ENCODE results near the gene ZNF212.

Gene ZNF212

DNA sequence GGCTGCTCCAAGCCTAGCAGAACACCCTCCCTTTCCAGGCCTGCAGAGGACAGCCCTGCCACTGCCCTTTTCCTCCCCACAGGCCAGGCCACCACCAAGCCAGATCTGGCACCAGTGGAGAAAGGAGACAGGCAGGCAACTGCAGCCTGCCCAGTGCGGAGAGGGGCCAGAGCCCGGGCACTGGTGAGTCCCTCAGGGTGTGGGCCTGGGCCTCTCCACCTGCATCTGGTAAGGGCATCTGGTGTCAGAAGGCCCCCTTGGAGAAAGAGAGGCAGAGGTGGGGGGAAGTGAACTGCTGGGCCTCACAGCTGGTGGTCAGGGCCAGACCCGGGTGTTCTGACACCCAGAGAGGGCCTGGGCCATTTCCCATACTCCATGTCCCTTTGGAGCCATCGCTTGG is 50.4 kb downstream of the ZNF212 start:
- DNase-seq, result no peak

DNA sequence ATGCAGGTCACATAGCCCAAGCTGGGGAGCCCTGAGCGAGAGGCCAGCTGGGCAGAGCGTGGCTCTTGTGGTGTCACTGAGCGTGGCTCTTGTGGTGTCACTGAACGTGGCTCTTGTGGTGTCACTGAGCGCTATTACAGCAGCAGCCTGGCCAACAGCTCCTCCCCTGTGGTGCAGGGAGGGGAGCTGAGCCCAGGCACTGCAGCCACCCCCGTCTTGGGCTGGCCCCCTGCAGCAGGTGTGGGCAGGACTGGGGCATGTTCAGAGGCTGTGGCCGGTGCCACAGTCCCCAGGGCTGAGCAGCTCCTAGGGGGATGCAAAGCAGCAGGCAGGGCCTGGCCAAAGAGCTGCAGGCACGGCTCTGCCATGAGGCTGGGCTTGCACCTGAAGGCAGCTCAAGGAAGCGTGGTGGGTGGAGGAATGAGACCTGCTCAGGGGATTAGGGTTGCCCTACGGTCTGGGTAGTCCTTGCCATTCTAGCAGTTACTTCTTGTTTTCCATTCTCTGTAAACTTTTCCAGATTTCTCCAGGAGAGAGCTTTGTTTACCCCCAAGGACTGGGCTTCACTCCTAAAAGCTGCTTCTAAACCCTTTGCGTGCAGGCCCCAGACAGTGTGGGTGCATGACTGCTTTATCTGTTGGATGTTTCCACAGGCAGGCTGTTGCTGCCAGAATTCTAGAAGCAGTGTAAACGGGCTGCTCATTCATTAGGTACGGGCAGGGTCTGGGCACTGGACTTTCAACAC is 51.8 kb downstream of the ZNF212 start:
- DNase-seq, result no peak

GRCh38 chr7:149291781-149292461 is 52.5 kb downstream of the ZNF212 start:
- no peak for DNase-seq

DNA sequence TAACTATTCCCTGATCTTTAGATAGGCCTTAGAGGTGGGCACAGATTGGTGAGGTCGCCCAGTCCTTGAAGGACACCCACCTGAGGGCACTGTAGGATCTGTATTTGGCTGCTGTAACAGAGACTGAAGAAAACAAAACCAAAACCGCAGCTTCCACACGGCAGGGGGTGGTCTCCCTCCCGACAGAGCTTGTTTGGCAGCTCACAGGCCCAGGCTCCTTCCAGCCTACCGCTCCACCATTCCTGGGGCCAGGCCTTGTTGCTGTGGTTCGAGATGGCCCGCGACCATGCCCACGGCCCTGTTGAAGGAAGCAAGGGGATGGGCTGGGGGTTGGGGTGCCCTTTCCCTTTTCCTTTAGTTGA is 53.0 kb downstream of the ZNF212 start:
- DNase-seq, result no peak

DNA sequence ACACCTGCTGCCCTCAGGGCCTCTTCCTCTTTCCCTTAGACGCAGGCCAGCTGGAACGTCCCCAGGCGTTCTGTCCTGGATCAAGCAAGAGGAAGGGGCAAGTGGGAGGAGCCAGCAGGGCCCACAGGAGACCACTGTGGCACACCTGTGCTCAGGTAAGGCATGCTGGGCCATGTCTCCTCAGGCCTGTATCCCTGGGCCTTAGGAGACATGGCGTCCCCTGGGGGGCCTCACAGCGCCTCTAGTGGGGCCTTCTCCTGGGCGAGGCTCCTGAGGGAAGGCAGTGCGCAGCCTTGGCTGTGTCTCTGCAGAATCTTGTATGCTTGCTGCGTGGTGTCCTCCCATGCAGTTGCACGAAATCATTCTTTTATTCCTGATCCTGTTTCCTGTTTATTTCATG is 53.9 kb downstream of the ZNF212 start:
- no peak for DNase-seq

GRCh38 chr7:149293946-149294633 is 54.6 kb downstream of the ZNF212 start:
- DNase-seq, result no peak

GRCh38 chr7:149294634-149295480 is 55.4 kb downstream of the ZNF212 start:
- DNase-seq, result no peak

GRCh38 chr7:149295481-149295850 is 56.0 kb downstream of the ZNF212 start:
- no peak for DNase-seq

DNA sequence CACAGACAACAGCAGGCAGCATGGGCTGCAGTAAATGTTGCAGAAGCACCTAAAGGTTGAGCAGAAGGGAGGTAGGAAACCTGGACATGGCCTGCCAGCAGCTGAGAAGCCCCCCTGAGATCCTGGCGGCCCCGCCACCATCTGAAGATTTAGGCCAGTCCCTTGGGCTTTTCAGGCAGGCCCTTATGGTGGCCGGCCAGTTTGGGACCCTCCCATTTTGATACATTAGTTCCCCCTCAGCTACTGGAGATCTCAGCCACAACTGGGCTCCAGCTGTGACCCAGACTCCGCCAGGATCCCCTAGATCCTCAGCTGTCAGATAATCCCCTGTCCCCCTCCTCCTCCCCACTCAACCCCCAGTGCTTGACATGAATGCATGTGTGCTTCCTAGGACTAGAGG is 56.9 kb downstream of the ZNF212 start:
- DNase-seq, result no peak

- DNase-seq, result no peak
These were observed 57.7 kb downstream of the ZNF212 start for GRCh38 chr7:149297034-149297755.

DNA sequence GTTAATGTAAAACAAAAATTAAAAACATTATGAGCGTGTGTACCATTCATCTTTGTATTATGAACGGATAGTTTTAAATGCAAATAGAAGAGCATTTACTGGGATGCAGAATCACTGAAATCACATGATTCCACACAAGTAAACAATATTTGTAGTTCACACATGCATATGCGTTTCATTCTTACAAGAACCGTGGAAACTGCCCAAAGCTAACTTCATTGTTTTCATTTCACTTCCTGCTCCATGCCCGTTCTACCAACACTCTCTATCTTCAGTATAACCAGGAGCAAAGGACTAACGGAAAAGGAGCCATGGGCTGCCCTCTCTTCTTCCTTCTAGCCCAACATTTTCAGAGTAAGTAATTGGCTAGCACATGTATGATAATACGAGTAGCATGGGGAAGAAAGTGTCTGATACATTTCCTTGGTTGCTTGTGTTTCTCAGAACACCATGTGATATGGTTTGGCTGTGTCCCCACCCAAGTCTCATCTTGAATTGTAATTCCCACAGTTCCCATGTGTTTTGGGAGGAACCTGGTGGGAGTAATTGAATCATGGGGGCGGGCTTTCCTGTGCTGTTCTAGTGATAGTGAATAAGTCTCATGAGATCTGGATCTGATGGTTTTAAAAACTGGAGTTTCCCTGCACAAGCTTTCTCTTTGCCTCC is 61.3 kb downstream of the ZNF212 start:
- no peak for DNase-seq

DNA sequence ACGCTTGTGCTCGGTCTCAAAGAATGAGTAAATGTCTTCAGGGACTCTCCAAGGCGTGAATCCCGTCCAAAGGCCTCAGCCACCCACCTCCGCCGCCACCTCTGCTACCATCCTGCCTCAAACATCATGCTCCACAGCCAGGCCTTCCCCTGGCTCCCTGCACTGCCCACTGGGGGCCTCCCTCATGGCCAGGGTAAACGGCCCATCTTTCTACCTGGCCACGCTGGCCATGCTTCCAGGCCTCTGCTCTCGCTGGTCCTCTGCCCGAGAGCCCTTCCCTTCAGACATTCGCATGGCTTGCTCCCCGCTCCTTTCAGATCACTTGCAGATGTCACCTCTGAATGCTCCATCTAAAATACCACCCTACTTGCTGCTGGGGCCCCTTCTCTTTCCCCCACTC is 62.8 kb downstream of the ZNF212 start:
- DNase-seq, result no peak

DNA sequence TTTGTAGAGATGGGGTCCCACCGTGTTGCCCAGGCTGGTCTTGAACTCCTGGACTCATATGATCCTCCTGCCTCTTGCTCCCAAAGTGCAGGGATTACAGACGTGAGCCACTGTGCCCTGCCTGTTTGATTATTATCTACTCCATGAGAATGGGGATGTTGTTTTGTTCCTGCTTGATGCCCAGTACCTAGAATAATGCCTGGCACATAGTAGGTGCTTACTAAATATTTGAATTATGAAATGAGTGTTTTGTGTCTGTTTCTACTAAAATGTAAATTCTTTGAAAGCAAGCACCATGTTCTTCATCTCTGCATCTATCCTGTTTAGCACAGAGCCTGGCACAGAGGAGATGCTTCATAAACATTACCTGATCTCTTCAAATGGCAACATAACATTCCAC is 63.4 kb downstream of the ZNF212 start:
- DNase-seq, result no peak

DNA sequence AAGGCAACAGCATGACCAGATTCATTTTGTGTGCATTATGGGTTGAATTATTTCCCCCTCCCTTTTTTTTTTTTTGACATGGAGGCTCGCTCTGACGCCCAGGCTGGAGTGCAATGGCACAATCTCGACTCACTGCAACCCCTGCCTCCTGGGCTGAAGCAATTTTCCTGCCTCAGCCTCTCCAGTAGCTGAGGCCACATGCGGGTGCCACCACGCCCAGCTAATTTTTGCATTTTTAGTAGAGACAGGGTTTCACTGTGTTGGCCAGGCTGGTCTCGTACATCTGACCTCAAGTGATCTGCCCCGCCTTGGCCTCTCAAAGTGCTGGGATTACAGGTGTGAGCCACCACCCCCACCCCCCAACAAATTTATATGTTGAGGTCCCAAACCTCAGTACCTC is 64.6 kb downstream of the ZNF212 start:
- no peak for DNase-seq
